Pancreas (tissue), 10 donors: ENCODE data around the gene COL11A1. TPM values are rescaled to one million over a fixed set of nuclear protein-coding genes. Genes with fewer than 3 reads are reported as not detected.

Experiments
- ATAC-seq, 4 donors: fragments of 200-7000 bp; cut with Tn5 transposase; one replicate each; pipeline versions ENCODE4 v1.8.0 to v1.9.1; 2020; ENCODE audit warnings: mild to moderate bottlenecking in 4 of 4, moderate library complexity in 4 of 4
- DNase-seq, 6 donors: peaks; one replicate each; pipeline ENCODE4 v3.0.0-alpha.2; 2020
- FAIRE-seq: peaks from 2 replicates; lab custom pipeline; 2012; peaks lifted over from hg19 to GRCh38; lab: Jason Lieb, UNC
- H3K27ac ChIP-seq, 4 donors: fragments of 200-600 bp; sonication (generic); 1 replicate in 3 of 4; 2 replicates in 1 of 4; pipeline versions ENCODE4 v1.5.0 to v1.8.0; 2020
- H3K27me3 ChIP-seq, 4 donors: fragments of 200-600 bp; one replicate each; pipeline ENCODE4 v1.8.0; 2021
- H3K36me3 ChIP-seq, 3 donors: fragments of 200-600 bp; sonication (generic) in 1 of 3; one replicate each; pipeline versions ENCODE4 v1.5.0 to v1.8.0; 2020 to 2021
- H3K4me1 ChIP-seq, 3 donors: fragments of 200-600 bp; one replicate each; pipeline ENCODE4 v1.8.0; 2021
- H3K4me3 ChIP-seq, 4 donors: fragments of 200-600 bp; sonication (generic) in 2 of 4; one replicate each; pipeline versions ENCODE4 v1.5.0 to v1.8.0; 2020 to 2021
- H3K9me3 ChIP-seq, 4 donors: fragments of 200-600 bp; one replicate each; pipeline ENCODE4 v1.8.0; 2021
- CTCF ChIP-seq, 4 donors: fragments of 200-600 bp; sonication (generic) in 3 of 4; IDR thresholded peaks; one replicate each; pipeline versions ENCODE4 v1.5.0 to v1.8.0; 2021; ENCODE audit warnings: antibody characterized with exemption in 4 of 4
- WGBS, 2 donors: extraction: QIAGEN DNeasy Blood & Tissue Kit; methylation state at CpG; one replicate each; pipeline ENCODE4 v1.1.7; 2013; 5-methylcytosine and 5-hydroxymethylcytosine counted together
- intact Hi-C, 3 donors: fragments of 100-400 bp; cut with DNase I; formaldehyde crosslinking; loops; one replicate each; pipeline versions ENCODE4 v1.11.1 to v1.14.2; 2022
- polyA plus RNA-seq, 2 donors: library from polyadenylated mRNA; stranded (reverse); fragments of 200-250 nt; gene quantifications; one replicate each; pipeline ENCODE4 v1.2.3, GENCODE V29; 2013
- total RNA-seq, 6 donors: library from RNA; stranded (reverse); fragmentation: NEBNext Ultra II Directional in 4 of 6; extraction: Animal tissue kit (Norgen Biotek cat#: 25700) in 4 of 6; gene quantifications; one replicate each; pipeline versions ENCODE4 v1.2.1 to v1.2.4, GENCODE V29; 2021 to 2023
- donor health status: healthy with polysubstance abuse.
- donor health status: DM: no; HTN: no; CAD: no; lungs with moderate emphysema.
- donor health status: DM: no; HTN: no; CAD: no.
- donor health status: control.
- donor health status: control.
- donor health status: Bipolar disorder and iron deficiency.
- donor health status: DM: yes; HTN: yes; CAD: no.
- donor health status: DM: no; HTN: no; CAD: no.
- donor health status: DM: no; HTN: no; CAD: no.
- donor health status: DM: yes; HTN: yes; CAD: no.

The COL11A1 gene
- total and polyA plus RNA-seq, 8 donors = 0.08 to 5.7 (median 0.38) TPM; not detected in 1

GRCh38 chr1:103025858-103026409, 82.4 kb downstream of the COL11A1 start:
- no peak for TF ChIP-seq CTCF (IDR thresholded peaks at IDR 0.05)
- FAIRE-seq (no peak), ATAC-seq (no peak), DNase-seq (no peak)
- intact Hi-C loops = no loop called here
- Histone ChIP-seq H3K36me3 (no peaks in the 10 kb centered on the region), H3K4me1 (no peaks in the 10 kb centered on the region), H3K9me3 (no peaks in the 10 kb centered on the region), H3K27ac (no peak overlapping the region), H3K4me3 (no peak overlapping the region), H3K27me3 (no peaks in the 10 kb centered on the region)
- 35 to 44% methylated on average over 5 of the region's 5 CpGs for WGBS, 2 donors

- TF ChIP-seq CTCF (IDR thresholded peaks at IDR 0.05) = no peak
Measured at GRCh38 chr1:103024051-103024450, 84.3 kb downstream of the COL11A1 start.

GRCh38 chr1:103002005-103002404, 106.3 kb downstream of the COL11A1 start:
- no peak for FAIRE-seq
- H3K36me3 ChIP-seq = no peaks in the 10 kb centered on the region
- peaks cover 0 to 5% (median 0%) of the 10 kb centered on the region in 3 donors for H3K4me1 ChIP-seq
- H3K27me3 ChIP-seq = no peaks in the 10 kb centered on the region
- no peak for TF ChIP-seq CTCF (IDR thresholded peaks at IDR 0.05)
- no peak overlapping the region for H3K27ac ChIP-seq
- no peak for DNase-seq
- intact Hi-C loops = no loop called here
- WGBS, 2 donors = 63 to 67% methylated on average over 3 of the region's 3 CpGs
- no peak for ATAC-seq
- H3K9me3 ChIP-seq = no peaks in the 10 kb centered on the region
- H3K4me3 ChIP-seq = no peak overlapping the region

More at GRCh38 chr1:103024051-103024450, 84.3 kb downstream of the COL11A1 start:
- intact Hi-C loops = no loop called here
- H3K4me3 ChIP-seq = no peak overlapping the region
- H3K4me1 ChIP-seq = no peaks in the 10 kb centered on the region
- no peak for ATAC-seq
- no peaks in the 10 kb centered on the region for H3K36me3 ChIP-seq
- WGBS, 2 donors = 35 to 59% methylated on average over 1 of the region's 1 CpG
- H3K27me3 ChIP-seq = no peaks in the 10 kb centered on the region
- no peak for DNase-seq
- H3K9me3 ChIP-seq = no peaks in the 10 kb centered on the region
- no peak overlapping the region for H3K27ac ChIP-seq
- FAIRE-seq = no peak

- no peaks in the 10 kb centered on the region for H3K36me3 ChIP-seq
- DNase-seq = no peak
- H3K27ac ChIP-seq = no peak overlapping the region
- ATAC-seq = no peak
- H3K9me3 ChIP-seq = no peaks in the 10 kb centered on the region
- no peaks in the 10 kb centered on the region for H3K27me3 ChIP-seq
- no peak overlapping the region for H3K4me3 ChIP-seq
- no peak for FAIRE-seq
- intact Hi-C loops = no loop called here
- WGBS, 2 donors = 82 to 83% methylated on average over 6 of the region's 6 CpGs
- no peaks in the 10 kb centered on the region for H3K4me1 ChIP-seq
- no peak for TF ChIP-seq CTCF (IDR thresholded peaks at IDR 0.05)
Measured at GRCh38 chr1:102978874-102979273, 129.4 kb downstream of the COL11A1 start.

GRCh38 chr1:102977292-102977691, 131.0 kb downstream of the COL11A1 start:
- no peaks in the 10 kb centered on the region for H3K27me3 ChIP-seq
- no peak overlapping the region for H3K4me3 ChIP-seq
- intact Hi-C loops = no loop called here
- ATAC-seq (no peak), DNase-seq (no peak), FAIRE-seq (no peak)
- no peaks in the 10 kb centered on the region for H3K36me3 ChIP-seq
- no peak for TF ChIP-seq CTCF (IDR thresholded peaks at IDR 0.05)
- no peak overlapping the region for H3K27ac ChIP-seq
- no peaks in the 10 kb centered on the region for H3K9me3 ChIP-seq
- H3K4me1 ChIP-seq = no peaks in the 10 kb centered on the region
